HCT116 (cell line): ENCODE results near the gene TYW3. TPM values are rescaled to one million over a fixed set of nuclear protein-coding genes. Genes with fewer than 3 reads are reported as not detected.

Source experiments
- ATAC-seq: fragments of 200-7000 bp; cut with Tn5 transposase; 2 replicates; pipeline ENCODE4 v1.9.1; 2020; ENCODE audit warnings: mild to moderate bottlenecking, moderate library complexity
- BruUV-seq: library from RNA; stranded (reverse); fragments of 400-500 nt; replicated peaks from 2 replicates; lab custom pipeline; 2021; lab: Mats Ljungman, UMichigan
- CTCF ChIA-PET: fragments of 300-600 bp; sonication (Branson Sonifier 250); formaldehyde crosslinking; loops from one replicate; lab custom pipeline; 2021; ENCODE audit warnings: antibody characterized with exemption; lab: Charles Lee
- POLR2A ChIA-PET: fragments of 300-600, 350-600 bp; sonication (Branson Sonifier 250); formaldehyde crosslinking; loops from one replicate; lab custom pipeline; 2021; ENCODE audit warnings: antibody characterized with exemption; lab: Charles Lee
- RAD21 ChIA-PET, 2 experiments: fragments of 300-600 bp; sonication (Branson Sonifier 250); formaldehyde crosslinking; loops; one replicate each; lab custom pipeline; 2023; ENCODE audit warnings: low total read pairs in 2 of 2; ENCODE audit not compliant: uncharacterized antibody in 2 of 2, unreplicated experiment in 2 of 2, low non-redundant PET in 1 of 2; lab: Charles Lee
- DNase-seq: peaks from one replicate; pipeline ENCODE4 v3.0.0-alpha.2; 2010; ENCODE audit warnings: low read depth, low spot score
- H2AFZ ChIP-seq: fragments of 200-600 bp; shearing (Covaris generic), sonication (generic); 2 replicates; pipeline ENCODE4 v1.6.1; 2017; ENCODE audit warnings: low read depth, mixed run types, mixed read lengths, antibody characterized with exemption, low read length; ENCODE audit not compliant: poor library complexity, severe bottlenecking
- H3K27ac ChIP-seq: 2 replicates; pipeline ENCODE4 v1.5.1; 2012; ENCODE audit warnings: low read depth, low read length
- H3K27me3 ChIP-seq: fragments of 200-600 bp; sonication (generic); 2 replicates; pipeline ENCODE4 v1.6.1; 2016; ENCODE audit warnings: mixed run types, low read length, mixed read lengths; ENCODE audit not compliant: insufficient read depth
- H3K36me3 ChIP-seq, 2 experiments: fragments of 200-500 bp in 1 of 2; fragments of 200-600 bp in 1 of 2; sonication (Bioruptor generic) in 1 of 2; sonication (generic) in 1 of 2; 2 replicates each; pipeline versions ENCODE4 v1.5.1 to v1.6.1; 2014 to 2016; ENCODE audit warnings: low read length in 2 of 2, inconsistent platforms in 1 of 2, mixed read lengths in 1 of 2, mixed run types in 1 of 2; ENCODE audit not compliant: insufficient read depth in 2 of 2, control insufficient read depth in 1 of 2
- H3K4me1 ChIP-seq, 2 experiments: fragments of 200-600 bp in 1 of 2; sonication (generic) in 1 of 2; 2 replicates each; pipeline versions ENCODE4 v1.5.1 to v1.6.1; 2012 to 2017; ENCODE audit warnings: low read length in 2 of 2, inconsistent platforms in 1 of 2, mild to moderate bottlenecking in 1 of 2, mixed read lengths in 1 of 2, mixed run types in 1 of 2, moderate library complexity in 1 of 2; ENCODE audit not compliant: insufficient read depth in 2 of 2, control insufficient read depth in 1 of 2
- H3K4me2 ChIP-seq: fragments of 200-600 bp; sonication (generic); 2 replicates; pipeline ENCODE4 v1.6.1; 2017; ENCODE audit warnings: mixed run types, low read length, mixed read lengths
- H3K4me3 ChIP-seq, 2 experiments: fragments of 200-600 bp in 1 of 2; sonication (generic) in 1 of 2; replicated peaks in 1 of 2; 2 replicates each; pipeline ENCODE4 v1.5.1; 2011 to 2016; ENCODE audit warnings: low read length in 2 of 2, control low read depth in 1 of 2, low read depth in 1 of 2, mild to moderate bottlenecking in 1 of 2, mixed read lengths in 1 of 2, mixed run types in 1 of 2
- H3K79me2 ChIP-seq: fragments of 200-600 bp; sonication (generic); 2 replicates; pipeline ENCODE4 v1.6.1; 2017; ENCODE audit warnings: mild to moderate bottlenecking, mixed run types, low read length, moderate library complexity, mixed read lengths; ENCODE audit not compliant: insufficient read depth
- H3K9ac ChIP-seq: fragments of 200-600 bp; sonication (generic); 2 replicates; pipeline ENCODE4 v1.6.1; 2016; ENCODE audit warnings: low read length, mixed read lengths
- H3K9me2 ChIP-seq: fragments of 200-600 bp; sonication (generic), shearing (Covaris generic); 2 replicates; pipeline ENCODE4 v1.6.1; 2017; ENCODE audit warnings: mixed run types, mild to moderate bottlenecking, moderate library complexity; ENCODE audit not compliant: insufficient read depth
- H3K9me3 ChIP-seq, 2 experiments: fragments of 200-500 bp in 1 of 2; fragments of 200-600 bp in 1 of 2; sonication (Bioruptor generic) in 1 of 2; sonication (generic) in 1 of 2; 2 replicates each; pipeline ENCODE4 v1.6.1; 2014 to 2017; ENCODE audit warnings: low read length in 2 of 2, mixed read lengths in 2 of 2, inconsistent platforms in 1 of 2, low read depth in 1 of 2, mild to moderate bottlenecking in 1 of 2, mixed run types in 1 of 2, moderate library complexity in 1 of 2; ENCODE audit not compliant: control insufficient read depth in 1 of 2, insufficient read depth in 1 of 2
- H4K20me1 ChIP-seq: fragments of 200-600 bp; sonication (generic), shearing (Covaris generic); 2 replicates; pipeline ENCODE4 v1.6.1; 2017; ENCODE audit warnings: mixed run types, mild to moderate bottlenecking, moderate library complexity; ENCODE audit not compliant: insufficient read depth
- CBX3 ChIP-seq: IDR thresholded peaks from 2 replicates; pipeline ENCODE4 v1.6.1; 2012; ENCODE audit warnings: low read depth
- CTCF ChIP-seq, 3 experiments: fragments of 200-600 bp in 1 of 3; sonication (generic) in 1 of 3; IDR thresholded peaks in 2 of 3; conservative IDR thresholded peaks in 1 of 3; 2 replicates each; pipeline ENCODE4 v1.5.1; 2012 to 2017; ENCODE audit warnings: low read depth in 2 of 3, low read length in 2 of 3, antibody characterized with exemption in 1 of 3, borderline replicate concordance in 1 of 3, control low read depth in 1 of 3, mild to moderate bottlenecking in 1 of 3, mixed read lengths in 1 of 3, mixed run types in 1 of 3, moderate library complexity in 1 of 3; ENCODE audit not compliant: insufficient read depth in 1 of 3
- EGR1 ChIP-seq: IDR thresholded peaks from 2 replicates; pipeline ENCODE4 v1.6.1; 2012; ENCODE audit warnings: low read depth
- ELF1 ChIP-seq: IDR thresholded peaks from 2 replicates; pipeline ENCODE4 v1.6.1; 2012; ENCODE audit warnings: low read depth, borderline replicate concordance
- FOSL1 ChIP-seq: IDR thresholded peaks from 2 replicates; pipeline ENCODE4 v1.6.1; 2012; ENCODE audit warnings: low read depth
- JUND ChIP-seq: IDR thresholded peaks from 2 replicates; pipeline ENCODE4 v1.6.1; 2012
- POLR2A ChIP-seq: IDR thresholded peaks from 2 replicates; pipeline ENCODE4 v1.7.0; 2011; ENCODE audit warnings: borderline replicate concordance; ENCODE audit not compliant: insufficient read depth, insufficient read length; ENCODE audit errors: extremely low read depth
- POLR2AphosphoS5 ChIP-seq: IDR thresholded peaks from 2 replicates; pipeline ENCODE4 v1.6.1; 2011; ENCODE audit warnings: mild to moderate bottlenecking, low read depth, low read length, moderate library complexity
- SIN3A ChIP-seq: IDR thresholded peaks from 2 replicates; pipeline ENCODE4 v1.6.1; 2012; ENCODE audit warnings: low read depth
- SP1 ChIP-seq: IDR thresholded peaks from 2 replicates; pipeline ENCODE4 v1.6.1; 2012; ENCODE audit warnings: low read depth
- TCF7L2 ChIP-seq: IDR thresholded peaks from 2 replicates; pipeline ENCODE4 v1.7.0; 2011; ENCODE audit warnings: borderline replicate concordance, inconsistent platforms; ENCODE audit not compliant: insufficient read depth, insufficient read length; ENCODE audit errors: extremely low read depth
- YY1 ChIP-seq: IDR thresholded peaks from 2 replicates; pipeline ENCODE4 v1.6.1; 2011; ENCODE audit warnings: low read length, low read depth, moderate library complexity, mild to moderate bottlenecking; ENCODE audit not compliant: insufficient replicate concordance; ENCODE audit errors: extremely low read depth
- ZFX ChIP-seq: fragments of 450-650 bp; IDR thresholded peaks from 2 replicates; pipeline ENCODE4 v1.6.1; 2017
- intact Hi-C: fragments of 100-400 bp; cut with micrococcal nuclease; formaldehyde crosslinking; loops from 2 replicates; pipeline ENCODE4 v1.10.0; 2022
- total RNA-seq: library from RNA; stranded (reverse); gene quantifications from one replicate; pipeline ENCODE4 v1.2.1, GENCODE V29; 2021; ENCODE audit not compliant: unreplicated experiment
- TF ChIP-seq, protein P1 (sequence below): IDR thresholded peaks from 2 replicates; pipeline ENCODE4 v1.6.1; 2011; ENCODE audit warnings: mild to moderate bottlenecking, low read length, moderate library complexity; ENCODE audit not compliant: insufficient replicate concordance; ENCODE audit errors: extremely low read depth
- TF ChIP-seq, protein P2 (sequence below): IDR thresholded peaks from 2 replicates; pipeline ENCODE4 v1.6.1; 2012

TYW3 gene
- total RNA-seq, 1 experiment from 2014 or later, result 31.8 TPM

DNA sequence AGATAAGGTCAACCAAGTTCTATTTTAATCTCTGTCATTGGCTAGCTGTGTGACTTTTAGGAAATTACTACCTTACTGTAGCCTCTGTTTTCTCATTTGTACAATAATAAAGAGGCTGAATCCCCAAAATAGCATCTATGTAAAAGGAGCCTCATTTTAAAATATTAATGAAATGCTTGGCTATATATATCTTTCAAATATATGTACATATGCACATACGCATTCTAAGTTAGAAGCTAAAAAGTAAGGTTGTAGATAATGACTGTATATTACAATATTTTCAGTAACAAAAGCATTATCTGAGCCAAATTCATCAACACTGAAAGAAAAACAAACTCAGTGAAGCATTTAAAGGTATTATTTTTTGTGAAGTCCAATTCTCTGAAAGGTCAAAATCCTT lies 44.6 kb downstream of the TYW3 start:
- H3K4me3 ChIP-seq, result no peak overlapping the region
- H2AFZ ChIP-seq, result no peak overlapping the region
- H3K4me2 ChIP-seq, result no peak overlapping the region
- H3K79me2 ChIP-seq, result no peaks in the 10 kb centered on the region
- no TSS peak for BruUV-seq
- H3K9me2 ChIP-seq, result no peaks in the 10 kb centered on the region
- H3K27me3 ChIP-seq, result peaks cover 53% of the 10 kb centered on the region
- TF ChIP-seq ELF1, result no peak
- CTCF ChIA-PET, result no interaction called here
- H3K9me3 ChIP-seq, result no peaks in the 10 kb centered on the region
- no peak for DNase-seq
- no peaks in the 10 kb centered on the region for H3K36me3 ChIP-seq
- ATAC-seq, result no peak
- no peaks in the 10 kb centered on the region for H3K4me1 ChIP-seq
- H3K27ac ChIP-seq, result no peak overlapping the region
- intact Hi-C loops, result no loop called here
- H4K20me1 ChIP-seq, result no peaks in the 10 kb centered on the region
- RAD21 ChIA-PET, result no interaction called here
- H3K9ac ChIP-seq, result no peak overlapping the region
- POLR2A ChIA-PET, result no interaction called here

- POLR2A ChIA-PET, result no interaction called here
- no peak overlapping the region for H3K27ac ChIP-seq
- no peaks in the 10 kb centered on the region for H3K9me2 ChIP-seq
- no peaks in the 10 kb centered on the region for H3K4me1 ChIP-seq
- ATAC-seq, result no peak
- no peak overlapping the region for H3K4me2 ChIP-seq
- CTCF ChIA-PET, result no interaction called here
- peaks cover 47% of the 10 kb centered on the region for H3K27me3 ChIP-seq
- H3K9me3 ChIP-seq, result no peaks in the 10 kb centered on the region
- no TSS peak for BruUV-seq
- no peak overlapping the region for H2AFZ ChIP-seq
- intact Hi-C loops, result no loop called here
- RAD21 ChIA-PET, result no interaction called here
- no peaks in the 10 kb centered on the region for H4K20me1 ChIP-seq
- H3K4me3 ChIP-seq, result no peak overlapping the region
- no peak for DNase-seq
- no peaks in the 10 kb centered on the region for H3K79me2 ChIP-seq
- H3K9ac ChIP-seq, result no peak overlapping the region
- no peaks in the 10 kb centered on the region for H3K36me3 ChIP-seq
- TF ChIP-seq EGR1, result no peak
- no peak for TF ChIP-seq POLR2AphosphoS5
- TF ChIP-seq YY1, result no peak
- no peak for TF ChIP-seq SP1
- TF ChIP-seq SIN3A, result no peak
- no peak for TF ChIP-seq TCF7L2
- TF ChIP-seq CTCF (IDR thresholded peaks at IDR 0.05 in 2 of 3, conservative IDR thresholded peaks at IDR 0.05 in 1 of 3; ENCODE audit: borderline replicate concordance in 1 of 3, insufficient read depth in 1 of 3, low read depth in 2 of 3, low read length in 2 of 3), result no peak
- no peak for TF ChIP-seq POLR2A
- TF ChIP-seq, protein P1, sequence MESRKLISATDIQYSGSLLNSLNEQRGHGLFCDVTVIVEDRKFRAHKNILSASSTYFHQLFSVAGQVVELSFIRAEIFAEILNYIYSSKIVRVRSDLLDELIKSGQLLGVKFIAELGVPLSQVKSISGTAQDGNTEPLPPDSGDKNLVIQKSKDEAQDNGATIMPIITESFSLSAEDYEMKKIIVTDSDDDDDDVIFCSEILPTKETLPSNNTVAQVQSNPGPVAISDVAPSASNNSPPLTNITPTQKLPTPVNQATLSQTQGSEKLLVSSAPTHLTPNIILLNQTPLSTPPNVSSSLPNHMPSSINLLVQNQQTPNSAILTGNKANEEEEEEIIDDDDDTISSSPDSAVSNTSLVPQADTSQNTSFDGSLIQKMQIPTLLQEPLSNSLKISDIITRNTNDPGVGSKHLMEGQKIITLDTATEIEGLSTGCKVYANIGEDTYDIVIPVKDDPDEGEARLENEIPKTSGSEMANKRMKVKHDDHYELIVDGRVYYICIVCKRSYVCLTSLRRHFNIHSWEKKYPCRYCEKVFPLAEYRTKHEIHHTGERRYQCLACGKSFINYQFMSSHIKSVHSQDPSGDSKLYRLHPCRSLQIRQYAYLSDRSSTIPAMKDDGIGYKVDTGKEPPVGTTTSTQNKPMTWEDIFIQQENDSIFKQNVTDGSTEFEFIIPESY, result no peak
- TF ChIP-seq JUND, result no peak
- TF ChIP-seq ELF1, result no peak
- no peak for TF ChIP-seq FOSL1
- no peak for TF ChIP-seq CBX3
- no peak for TF ChIP-seq ZFX
- TF ChIP-seq, protein P2, sequence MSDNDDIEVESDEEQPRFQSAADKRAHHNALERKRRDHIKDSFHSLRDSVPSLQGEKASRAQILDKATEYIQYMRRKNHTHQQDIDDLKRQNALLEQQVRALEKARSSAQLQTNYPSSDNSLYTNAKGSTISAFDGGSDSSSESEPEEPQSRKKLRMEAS, result no peak
These were observed 46.8 kb downstream of the TYW3 start for GRCh38 chr1:74779750-74780149.
